ENCODE results near the gene VPS16. TPM values are rescaled to one million over a fixed set of nuclear protein-coding genes. Genes with fewer than 3 reads are reported as not detected.
A peak's percentile ranks its signal among the peaks of the same experiment; 100 is the strongest.

Gene VPS16
- total RNA-seq, 1 experiment from 2014 or later, result 16.3 TPM

- no peaks in the 10 kb centered on the region for H3K27me3 ChIP-seq
- H3K27ac ChIP-seq, result no peak overlapping the region
- DNase-seq, result no peak
- H3K36me3 ChIP-seq, result no peaks in the 10 kb centered on the region
- no peak overlapping the region for H3K4me3 ChIP-seq
- peaks cover under 1% of the 10 kb centered on the region; the same call in 1 of the 2 replicates for H3K4me1 ChIP-seq
- no peaks in the 10 kb centered on the region for H3K9me3 ChIP-seq (replicated peaks)
These were observed 24.6 kb downstream of the VPS16 start for GRCh38 chr20:2865101-2865500.

DNA sequence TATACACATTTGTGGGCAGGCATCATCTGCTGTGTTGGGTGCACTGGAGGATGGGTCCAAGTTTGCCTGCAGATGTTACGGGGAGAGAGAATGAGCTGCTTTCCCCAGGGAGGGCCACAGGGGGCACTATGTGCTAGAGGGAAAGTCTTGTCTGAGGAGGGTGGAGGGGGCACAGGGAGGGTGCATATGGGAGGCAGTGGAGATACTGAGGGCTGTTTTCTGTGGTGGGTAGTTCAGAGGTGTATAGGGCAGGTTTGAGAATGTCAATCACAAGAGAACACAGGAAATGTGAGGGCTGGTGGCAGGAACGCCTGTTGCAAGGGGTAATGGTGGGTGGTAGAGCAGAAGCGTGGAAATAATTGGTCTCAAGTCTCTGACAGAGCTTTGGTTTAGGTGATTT lies 25.1 kb downstream of the VPS16 start:
- Histone ChIP-seq H3K27ac (no peak overlapping the region), H3K36me3 (no peaks in the 10 kb centered on the region), H3K4me1 (peaks cover 6% of the 10 kb centered on the region), H3K4me3 (no peak overlapping the region), H3K27me3 (no peaks in the 10 kb centered on the region), H3K9me3 (replicated peaks) (no peaks in the 10 kb centered on the region)
- DNase-seq, result no peak

DNA sequence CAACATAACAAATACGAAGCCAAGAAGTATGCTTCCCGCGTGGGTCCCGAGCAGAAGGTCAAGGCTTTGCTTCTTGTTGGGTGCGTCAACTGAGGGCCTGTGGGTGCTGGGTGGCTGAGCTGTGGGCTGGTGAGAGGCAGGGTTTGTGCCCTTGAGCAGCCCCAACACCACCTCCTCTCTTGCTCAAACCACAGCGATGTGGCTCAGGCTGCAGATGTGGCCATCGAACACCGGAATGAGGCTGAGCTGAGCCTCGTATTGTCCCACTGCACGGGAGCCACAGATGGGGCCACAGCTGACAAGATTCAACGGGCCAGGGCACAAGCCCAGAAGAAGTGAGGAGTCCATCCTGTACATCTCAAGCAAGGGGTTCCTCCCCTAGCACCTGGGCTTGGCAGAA lies 25.7 kb downstream of the VPS16 start:
- H3K27ac ChIP-seq, result no peak overlapping the region
- H3K4me3 ChIP-seq, result no peak overlapping the region
- H3K4me1 ChIP-seq, result peaks cover 10% of the 10 kb centered on the region
- H3K36me3 ChIP-seq, result no peaks in the 10 kb centered on the region
- H3K27me3 ChIP-seq, result no peaks in the 10 kb centered on the region
- H3K9me3 ChIP-seq (replicated peaks), result no peaks in the 10 kb centered on the region
- no peak for DNase-seq

GRCh38 chr20:2867081-2867864 lies 26.7 kb downstream of the VPS16 start:
- no peak overlapping the region for H3K27ac ChIP-seq
- H3K27me3 ChIP-seq, result no peaks in the 10 kb centered on the region
- peaks cover 10% of the 10 kb centered on the region for H3K4me1 ChIP-seq
- H3K4me3 ChIP-seq, result no peak overlapping the region
- no peak for DNase-seq
- no peaks in the 10 kb centered on the region for H3K36me3 ChIP-seq
- no peaks in the 10 kb centered on the region for H3K9me3 ChIP-seq (replicated peaks)

GRCh38 chr20:2869381-2869780 lies 28.8 kb downstream of the VPS16 start:
- H3K9me3 ChIP-seq (replicated peaks), result no peaks in the 10 kb centered on the region
- H3K27me3 ChIP-seq, result no peaks in the 10 kb centered on the region
- H3K36me3 ChIP-seq, result no peaks in the 10 kb centered on the region
- peaks cover 11% of the 10 kb centered on the region for H3K4me1 ChIP-seq
- no peak overlapping the region for H3K4me3 ChIP-seq
- DNase-seq, result no peak
- no peak overlapping the region for H3K27ac ChIP-seq

DNA sequence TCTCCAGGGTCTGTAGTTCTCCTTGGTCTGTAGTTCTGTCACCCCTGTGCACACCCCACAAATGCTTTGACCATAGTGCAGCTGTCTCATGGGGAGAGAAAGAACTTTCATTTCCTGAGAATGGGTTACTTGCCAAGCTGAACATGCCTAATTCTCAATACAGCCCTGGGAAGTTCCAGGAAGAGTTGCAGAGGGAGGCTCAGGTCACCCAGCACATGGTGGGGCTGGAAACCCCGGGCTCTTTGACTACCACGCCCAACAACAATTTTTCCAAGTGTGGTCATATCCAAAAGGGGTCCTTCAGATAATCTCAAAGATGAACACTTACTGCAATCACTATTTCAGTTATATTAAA lies 30.5 kb downstream of the VPS16 start:
- no peak overlapping the region for H3K27ac ChIP-seq
- H3K4me3 ChIP-seq, result no peak overlapping the region
- no peak for DNase-seq
- H3K27me3 ChIP-seq, result no peaks in the 10 kb centered on the region
- peaks cover 13% of the 10 kb centered on the region for H3K4me1 ChIP-seq
- H3K9me3 ChIP-seq (replicated peaks), result no peaks in the 10 kb centered on the region
- no peaks in the 10 kb centered on the region for H3K36me3 ChIP-seq

- H3K27ac ChIP-seq, result no peak overlapping the region
- H3K4me3 ChIP-seq, result no peak overlapping the region
- H3K4me1 ChIP-seq, result peaks cover 13% of the 10 kb centered on the region
- no peak for DNase-seq
- H3K36me3 ChIP-seq, result no peaks in the 10 kb centered on the region
- H3K9me3 ChIP-seq (replicated peaks), result no peaks in the 10 kb centered on the region
- H3K27me3 ChIP-seq, result no peaks in the 10 kb centered on the region
These were observed 31.3 kb downstream of the VPS16 start for GRCh38 chr20:2871661-2872458.

- Histone ChIP-seq H3K4me1 (peaks cover 13% of the 10 kb centered on the region), H3K9me3 (replicated peaks) (no peaks in the 10 kb centered on the region), H3K27ac (no peak overlapping the region), H3K36me3 (no peaks in the 10 kb centered on the region), H3K4me3 (peak overlapping the region; percentile 81), H3K27me3 (no peaks in the 10 kb centered on the region)
- DNase-seq, result peak in 1 of 2 experiments; percentile 29
These were observed 32.0 kb downstream of the VPS16 start for GRCh38 chr20:2872459-2873009.

- Histone ChIP-seq H3K4me3 (peak within 1 kb of the TSS; percentile 81), H3K36me3 (no peaks in the 10 kb centered on the region), H3K27me3 (no peaks in the 10 kb centered on the region), H3K4me1 (peaks cover 13% of the 10 kb centered on the region), H3K27ac (peak within 1 kb of the TSS; percentile 37; the same call in 1 of the 2 replicates), H3K9me3 (replicated peaks) (no peaks in the 10 kb centered on the region)
- peak; percentile 92 to 93 for DNase-seq
These were observed 32.6 kb downstream of the VPS16 start, which contains the start of gene PTPRA for GRCh38 chr20:2873010-2873746. TSS of gene PTPRA (plus strand) at chr20:2873481. CDS start at chr20:2964278, 90,797 bp downstream.

- H3K4me1 ChIP-seq, result peaks cover 13% of the 10 kb centered on the region
- no peaks in the 10 kb centered on the region for H3K27me3 ChIP-seq
- H3K27ac ChIP-seq, result peak overlapping the region; percentile 37; the same call in 1 of the 2 replicates
- no peaks in the 10 kb centered on the region for H3K9me3 ChIP-seq (replicated peaks)
- no peaks in the 10 kb centered on the region for H3K36me3 ChIP-seq
- DNase-seq, result peak; percentile 73 to 77
- H3K4me3 ChIP-seq, result peak overlapping the region; percentile 81
These were observed 33.1 kb downstream of the VPS16 start for GRCh38 chr20:2873747-2874041.

- Histone ChIP-seq H3K9me3 (replicated peaks) (no peaks in the 10 kb centered on the region), H3K4me1 (peaks cover 13% of the 10 kb centered on the region), H3K4me3 (peak overlapping the region; percentile 81), H3K36me3 (no peaks in the 10 kb centered on the region), H3K27ac (no peak overlapping the region), H3K27me3 (no peaks in the 10 kb centered on the region)
- no peak for DNase-seq
These were observed 33.9 kb downstream of the VPS16 start for GRCh38 chr20:2874456-2874855.

DNA sequence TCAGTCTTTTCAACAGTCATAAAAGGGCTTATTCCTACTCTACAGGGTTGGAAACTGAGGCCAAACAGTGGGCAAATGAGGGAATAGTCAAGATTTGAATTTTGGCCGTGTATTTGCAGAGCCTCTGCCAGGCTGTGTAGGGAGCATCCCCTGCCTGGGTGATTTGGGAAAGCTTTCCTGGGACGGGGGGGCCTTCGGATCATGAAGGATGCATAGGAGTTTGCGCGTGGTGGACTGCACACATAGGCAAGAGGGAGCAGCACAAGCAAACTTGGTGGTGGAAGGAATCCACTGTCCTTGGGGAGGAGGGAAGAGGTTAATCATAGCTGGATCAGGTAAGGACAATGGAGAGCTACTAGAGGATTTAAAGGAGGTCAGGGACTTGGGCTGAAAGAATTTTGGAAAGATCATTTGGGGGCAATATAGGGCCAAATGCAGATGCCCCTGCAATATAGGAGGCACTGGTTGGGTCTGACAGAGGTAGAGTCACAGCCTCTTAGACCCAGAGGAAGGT lies 35.2 kb downstream of the VPS16 start:
- no peak for DNase-seq
- Histone ChIP-seq H3K4me1 (peaks cover 6% of the 10 kb centered on the region), H3K4me3 (no peak overlapping the region), H3K27ac (no peak overlapping the region), H3K9me3 (replicated peaks) (no peaks in the 10 kb centered on the region), H3K27me3 (no peaks in the 10 kb centered on the region), H3K36me3 (no peaks in the 10 kb centered on the region)

GRCh38 chr20:2878515-2878914 lies 38.0 kb downstream of the VPS16 start:
- no peaks in the 10 kb centered on the region for H3K27me3 ChIP-seq
- H3K36me3 ChIP-seq, result no peaks in the 10 kb centered on the region
- no peak for DNase-seq
- no peak overlapping the region for H3K27ac ChIP-seq
- no peak overlapping the region for H3K4me3 ChIP-seq
- H3K9me3 ChIP-seq (replicated peaks), result no peaks in the 10 kb centered on the region
- 0 out of 2 replicates have a peak, but pooled peaks cover 3% of the 10 kb centered on the region for H3K4me1 ChIP-seq

DNA sequence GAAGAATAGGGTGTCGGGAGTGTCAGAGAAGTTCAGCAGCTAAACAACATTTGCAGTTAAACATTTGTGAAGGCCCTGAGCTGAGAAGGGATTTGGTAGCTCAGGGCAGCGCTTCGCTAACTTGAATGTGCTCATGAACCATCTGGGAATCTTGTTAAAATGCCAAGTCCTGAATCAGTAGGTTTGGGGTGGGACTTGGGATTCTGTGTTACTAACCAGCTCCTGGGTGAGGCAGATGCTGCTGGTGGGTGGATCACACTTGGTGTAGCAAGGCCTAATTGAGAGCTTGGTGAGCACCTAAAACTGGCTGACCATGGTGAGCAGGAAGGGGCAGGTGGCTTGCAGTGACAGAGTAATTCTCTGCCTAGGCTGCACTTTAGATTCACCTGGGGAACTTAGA lies 38.6 kb downstream of the VPS16 start:
- Histone ChIP-seq H3K9me3 (replicated peaks) (no peaks in the 10 kb centered on the region), H3K4me3 (no peak overlapping the region), H3K4me1 (0 out of 2 replicates have a peak, but pooled peaks cover 3% of the 10 kb centered on the region), H3K27ac (no peak overlapping the region), H3K27me3 (no peaks in the 10 kb centered on the region), H3K36me3 (no peaks in the 10 kb centered on the region)
- no peak for DNase-seq

All from SJCRH30 (cell line).